HG03280 (cell line): ENCODE results near the gene COL23A1.

Experiments
- ATAC-seq: cut with Tn5 transposase; IDR thresholded peaks from one replicate; pipeline ENCODE4 v1.9.1; 2021; ENCODE audit warnings: mild to moderate bottlenecking, moderate library complexity; ENCODE audit not compliant: unreplicated experiment

The COL23A1 gene

GRCh38 chr5:178428341-178429155 lies 161.6 kb downstream of the COL23A1 start:
- ATAC-seq, result no peak

- ATAC-seq, result no peak
Measured at GRCh38 chr5:178427576-178428197, 162.5 kb downstream of the COL23A1 start.

GRCh38 chr5:178426326-178427130 lies 163.7 kb downstream of the COL23A1 start:
- ATAC-seq, result no peak

GRCh38 chr5:178425621-178426068 lies 164.5 kb downstream of the COL23A1 start:
- no peak for ATAC-seq

GRCh38 chr5:178424810-178425177 lies 165.4 kb downstream of the COL23A1 start:
- ATAC-seq, result no peak

- no peak for ATAC-seq
Measured at GRCh38 chr5:178423901-178424809, 166.0 kb downstream of the COL23A1 start.

- ATAC-seq, result no peak
Measured at GRCh38 chr5:178423431-178423830, 166.8 kb downstream of the COL23A1 start.

GRCh38 chr5:178422400-178422775 lies 167.8 kb downstream of the COL23A1 start:
- ATAC-seq, result no peak

- no peak for ATAC-seq
Measured at GRCh38 chr5:178421699-178422399, 168.3 kb downstream of the COL23A1 start.

GRCh38 chr5:178421128-178421527 lies 169.1 kb downstream of the COL23A1 start:
- ATAC-seq, result no peak

- no peak for ATAC-seq
Measured at GRCh38 chr5:178420354-178420781, 169.8 kb downstream of the COL23A1 start.

- ATAC-seq, result no peak
Measured at GRCh38 chr5:178419651-178420050, 170.5 kb downstream of the COL23A1 start.

GRCh38 chr5:178419196-178419595 lies 171.0 kb downstream of the COL23A1 start:
- ATAC-seq, result no peak

GRCh38 chr5:178418471-178419010 lies 171.7 kb downstream of the COL23A1 start:
- no peak for ATAC-seq

GRCh38 chr5:178418031-178418430 lies 172.2 kb downstream of the COL23A1 start:
- ATAC-seq, result no peak

- no peak for ATAC-seq
Measured at GRCh38 chr5:178417391-178417811, 172.8 kb downstream of the COL23A1 start.

GRCh38 chr5:178416919-178417318 lies 173.3 kb downstream of the COL23A1 start:
- no peak for ATAC-seq

GRCh38 chr5:178416206-178416882 lies 173.8 kb downstream of the COL23A1 start:
- no peak for ATAC-seq

- ATAC-seq, result no peak
Measured at GRCh38 chr5:178415353-178415752, 174.8 kb downstream of the COL23A1 start.
